Endodermal cell (in vitro differentiated cells): ENCODE measurements around the gene C1QTNF1. TPM values are rescaled to one million over a fixed set of nuclear protein-coding genes. Genes with fewer than 3 reads are reported as not detected.

ENCODE experiments used
- DNase-seq: peaks from one replicate; pipeline ENCODE4 v3.0.0-alpha.2; 2017
- H3K27ac ChIP-seq: 2 replicates; pipeline ENCODE4 v1.5.1; 2013; ENCODE audit warnings: mild to moderate bottlenecking, low read depth, low read length, moderate library complexity
- H3K27me3 ChIP-seq: 2 replicates; pipeline ENCODE4 v1.6.1; 2013; ENCODE audit warnings: mild to moderate bottlenecking, low read length, moderate library complexity; ENCODE audit not compliant: insufficient read depth, control insufficient read depth, poor library complexity, severe bottlenecking
- H3K36me3 ChIP-seq: 2 replicates; pipeline ENCODE4 v1.7.0; 2013; ENCODE audit warnings: mild to moderate bottlenecking, low read length, moderate library complexity; ENCODE audit not compliant: control insufficient read depth, insufficient read depth
- H3K4me1 ChIP-seq: one replicate; pipeline ENCODE4 v1.7.0; 2013; ENCODE audit warnings: low read length; ENCODE audit not compliant: control insufficient read depth, insufficient read depth
- H3K4me3 ChIP-seq: 2 replicates; pipeline ENCODE4 v1.5.1; 2013; ENCODE audit warnings: mild to moderate bottlenecking, low read length, moderate library complexity
- H3K9ac ChIP-seq: 2 replicates; pipeline ENCODE4 v1.6.1; 2013; ENCODE audit warnings: mild to moderate bottlenecking, low read length, moderate library complexity; ENCODE audit not compliant: poor library complexity, severe bottlenecking; ENCODE audit errors: extremely low read depth
- H3K9me3 ChIP-seq: 2 replicates; pipeline ENCODE4 v1.6.1; 2013; ENCODE audit warnings: mild to moderate bottlenecking, low read length, moderate library complexity; ENCODE audit not compliant: control insufficient read depth
- H3K27ac Mint-ChIP-seq: 2 replicates; pipeline ENCODE4 v1.8.0; 2020; ENCODE audit warnings: mixed read lengths
- H3K27me3 Mint-ChIP-seq: 2 replicates; pipeline ENCODE4 v1.8.0; 2021; ENCODE audit warnings: mild to moderate bottlenecking, mixed read lengths; ENCODE audit not compliant: insufficient read depth
- H3K36me3 Mint-ChIP-seq: 2 replicates; pipeline ENCODE4 v1.8.0; 2020; ENCODE audit warnings: low read depth, mixed read lengths
- H3K4me1 Mint-ChIP-seq: 2 replicates; pipeline ENCODE4 v1.8.0; 2020; ENCODE audit warnings: mixed read lengths
- H3K4me3 Mint-ChIP-seq: 2 replicates; pipeline ENCODE4 v1.8.0; 2020; ENCODE audit warnings: mild to moderate bottlenecking, moderate library complexity, mixed read lengths
- H3K9me3 Mint-ChIP-seq: 2 replicates; pipeline ENCODE4 v1.8.0; 2020; ENCODE audit warnings: mild to moderate bottlenecking, mixed read lengths
- CTCF ChIP-seq: fragments of 200-600 bp; sonication (generic); conservative IDR thresholded peaks from 2 replicates; pipeline ENCODE4 v1.5.0; 2021; ENCODE audit warnings: antibody characterized with exemption, mild to moderate bottlenecking
- WGBS, 2 experiments: methylation state at CpG; one replicate each; pipeline versions ENCODE4 v1.1.5 to v1.1.7; 2013; ENCODE audit warnings: missing lambda C conversion rate in 2 of 2, mixed read lengths in 1 of 2; ENCODE audit not compliant: insufficient coverage in 1 of 2, insufficient read length in 1 of 2; 5-methylcytosine and 5-hydroxymethylcytosine counted together
- total RNA-seq, 2 donors: library from RNA; stranded (reverse); fragmentation: NEBNext Ultra II Directional in 1 of 2; extraction: Animal tissue kit (Norgen Biotek cat#: 25700) in 1 of 2; gene quantifications; 2 replicates in 1 of 2; 3 replicates in 1 of 2; pipeline ENCODE4 v1.2.1, GENCODE V29; 2021

Gene C1QTNF1
- total RNA-seq, 2 donors from 2014 or later, result 16.0 to 16.5 TPM

GRCh38 chr17:79055197-79055596 lies 31.2 kb downstream of the C1QTNF1 start:
- 94 to 95% methylated on average over 5 of the region's 5 CpGs for WGBS, 2 experiments
- H3K9ac ChIP-seq, result no peak overlapping the region
- H3K36me3 Mint-ChIP-seq, result peaks cover 7% of the 10 kb centered on the region
- H3K9me3 Mint-ChIP-seq, result peaks cover 38% of the 10 kb centered on the region
- no peaks in the 10 kb centered on the region for H3K4me1 Mint-ChIP-seq
- H3K36me3 ChIP-seq, result no peaks in the 10 kb centered on the region
- H3K27me3 ChIP-seq, result no peaks in the 10 kb centered on the region
- no peak overlapping the region for H3K4me3 Mint-ChIP-seq
- no peak for TF ChIP-seq CTCF
- no peak for DNase-seq
- H3K27me3 Mint-ChIP-seq, result peaks cover 23% of the 10 kb centered on the region
- no peaks in the 10 kb centered on the region for H3K4me1 ChIP-seq
- H3K27ac ChIP-seq, result no peak overlapping the region
- H3K27ac Mint-ChIP-seq, result no peak overlapping the region
- H3K9me3 ChIP-seq, result peaks cover 5% of the 10 kb centered on the region
- no peak overlapping the region for H3K4me3 ChIP-seq

- Mint-ChIP-seq H3K4me1 (no peaks in the 10 kb centered on the region), H3K9me3 (peaks cover 26% of the 10 kb centered on the region), H3K27me3 (peaks cover 14% of the 10 kb centered on the region), H3K4me3 (no peak overlapping the region), H3K36me3 (peaks cover 2% of the 10 kb centered on the region), H3K27ac (no peak overlapping the region)
- 87 to 88% methylated on average over 5 to 10 of the region's 10 CpGs for WGBS, 2 experiments
- H3K27me3 ChIP-seq, result no peaks in the 10 kb centered on the region
- no peaks in the 10 kb centered on the region for H3K36me3 ChIP-seq
- H3K4me3 ChIP-seq, result no peak overlapping the region
- H3K4me1 ChIP-seq, result no peaks in the 10 kb centered on the region
- H3K9ac ChIP-seq, result no peak overlapping the region
- no peak overlapping the region for H3K27ac ChIP-seq
- peaks cover 5% of the 10 kb centered on the region for H3K9me3 ChIP-seq
- no peak for TF ChIP-seq CTCF
- DNase-seq, result no peak
These were observed 33.9 kb downstream of the C1QTNF1 start for GRCh38 chr17:79057737-79058385.

- H3K4me1 Mint-ChIP-seq, result no peaks in the 10 kb centered on the region
- H3K36me3 Mint-ChIP-seq, result no peaks in the 10 kb centered on the region
- 86 to 94% methylated on average over 4 to 7 of the region's 7 CpGs for WGBS, 2 experiments
- no peak for TF ChIP-seq CTCF
- Histone ChIP-seq H3K4me1 (no peaks in the 10 kb centered on the region), H3K9me3 (no peaks in the 10 kb centered on the region), H3K27me3 (no peaks in the 10 kb centered on the region), H3K27ac (no peak overlapping the region), H3K4me3 (no peak overlapping the region), H3K36me3 (no peaks in the 10 kb centered on the region), H3K9ac (no peak overlapping the region)
- H3K4me3 Mint-ChIP-seq, result no peak overlapping the region
- no peak overlapping the region for H3K27ac Mint-ChIP-seq
- H3K27me3 Mint-ChIP-seq, result peaks cover 2% of the 10 kb centered on the region
- DNase-seq, result no peak
- peaks cover 5% of the 10 kb centered on the region for H3K9me3 Mint-ChIP-seq
These were observed 38.7 kb downstream of the C1QTNF1 start for GRCh38 chr17:79062691-79063090.
